Measurements from ENCODE around the gene TXLNA. TPM values are rescaled to one million over a fixed set of nuclear protein-coding genes. Genes with fewer than 3 reads are reported as not detected.

The TXLNA gene
- total RNA-seq, 4 donors from 2014 or later: 16.5 to 37.3 (median 25.7) TPM

GRCh38 chr1:32195531-32195930 lies 16.1 kb downstream of the TXLNA start:
- intact Hi-C loops (cut with DNase I; ENCODE audit: low total_unique reads): no loop called here
- in situ Hi-C loops (cut with MboI; ENCODE audit: low pct_ligation_motif_present in 1 of 4, low pct_unique_long_range_greater_than_20kb in 1 of 4, low sequenced_read_pairs in 3 of 4): no loop called here
- DNase-seq: no peak
- H3K4me3 ChIP-seq: no peak overlapping the region
- H3K36me3 ChIP-seq: peaks cover 0 to 60% (median 29%) of the 10 kb centered on the region in 4 donors
- H3K27me3 ChIP-seq: no peaks in the 10 kb centered on the region
- no peaks in the 10 kb centered on the region for H3K9me3 ChIP-seq
- TF ChIP-seq POLR2A (IDR thresholded peaks at IDR 0.05) (no peak), EP300 (IDR thresholded peaks at IDR 0.05; ENCODE audit: low read depth) (no peak), CTCF (IDR thresholded peaks at IDR 0.05) (no peak), POLR2AphosphoS5 (IDR thresholded peaks at IDR 0.05) (no peak)
- no peak overlapping the region for H3K27ac ChIP-seq
- WGBS, 2 donors (ENCODE audit: low coverage in 1 of 2): 89% methylated on average over 3 of the region's 3 CpGs; no CpG with 5 or more reads in 1 of the 2 donors
- peaks cover 0 to 12% (median 10%) of the 10 kb centered on the region in 4 donors for H3K4me1 ChIP-seq

- intact Hi-C loops (cut with DNase I; ENCODE audit: low total_unique reads) (no loop called here), in situ Hi-C loops (cut with MboI; ENCODE audit: low pct_ligation_motif_present in 1 of 4, low pct_unique_long_range_greater_than_20kb in 1 of 4, low sequenced_read_pairs in 3 of 4) (no loop called here)
- no peaks in the 10 kb centered on the region for H3K9me3 ChIP-seq
- H3K27ac ChIP-seq: no peak overlapping the region
- H3K4me3 ChIP-seq: no peak overlapping the region
- no peaks in the 10 kb centered on the region for H3K27me3 ChIP-seq
- no peak for DNase-seq
- peaks cover 0 to 58% (median 26%) of the 10 kb centered on the region in 4 donors for H3K36me3 ChIP-seq
- peaks cover under 1 to 18% (median 15%) of the 10 kb centered on the region in 4 donors for H3K4me1 ChIP-seq
- no peak for TF ChIP-seq CTCF (IDR thresholded peaks at IDR 0.05)
These were observed 16.7 kb downstream of the TXLNA start for GRCh38 chr1:32195972-32196823.

GRCh38 chr1:32197074-32197473 lies 17.6 kb downstream of the TXLNA start:
- Histone ChIP-seq H3K4me1 (peaks cover 8 to 27% (median 23%) of the 10 kb centered on the region in 4 donors), H3K27ac (no peak overlapping the region), H3K9me3 (no peaks in the 10 kb centered on the region), H3K36me3 (peaks cover 0 to 49% (median 21%) of the 10 kb centered on the region in 4 donors), H3K27me3 (no peaks in the 10 kb centered on the region), H3K4me3 (no peak overlapping the region)
- in situ Hi-C loops (cut with MboI; ENCODE audit: low pct_ligation_motif_present in 1 of 4, low pct_unique_long_range_greater_than_20kb in 1 of 4, low sequenced_read_pairs in 3 of 4) (no loop called here), intact Hi-C loops (cut with DNase I; ENCODE audit: low total_unique reads) (no loop called here)
- 92% methylated on average over 1 of the region's 1 CpG; no CpG with 5 or more reads in 1 of the 2 donors for WGBS, 2 donors (ENCODE audit: low coverage in 1 of 2)
- TF ChIP-seq POLR2A (IDR thresholded peaks at IDR 0.05) (no peak), CTCF (IDR thresholded peaks at IDR 0.05) (no peak), POLR2AphosphoS5 (IDR thresholded peaks at IDR 0.05) (no peak), EP300 (IDR thresholded peaks at IDR 0.05; ENCODE audit: low read depth) (no peak)
- DNase-seq: no peak

GRCh38 chr1:32197837-32198236 lies 18.4 kb downstream of the TXLNA start:
- WGBS, 2 donors (ENCODE audit: low coverage in 1 of 2): 14 to 76% methylated on average over 1 to 6 of the region's 6 CpGs
- no peak for DNase-seq
- Histone ChIP-seq H3K27me3 (no peaks in the 10 kb centered on the region), H3K9me3 (no peaks in the 10 kb centered on the region), H3K4me3 (no peak overlapping the region), H3K4me1 (peaks cover 8 to 27% (median 23%) of the 10 kb centered on the region in 4 donors), H3K36me3 (peaks cover 0 to 42% (median 18%) of the 10 kb centered on the region in 4 donors), H3K27ac (no peak overlapping the region)
- intact Hi-C loops (cut with DNase I; ENCODE audit: low total_unique reads) (no loop called here), in situ Hi-C loops (cut with MboI; ENCODE audit: low pct_ligation_motif_present in 1 of 4, low pct_unique_long_range_greater_than_20kb in 1 of 4, low sequenced_read_pairs in 3 of 4) (no loop called here)
- TF ChIP-seq EP300 (IDR thresholded peaks at IDR 0.05; ENCODE audit: low read depth) (no peak), POLR2A (IDR thresholded peaks at IDR 0.05) (no peak), CTCF (IDR thresholded peaks at IDR 0.05) (no peak), POLR2AphosphoS5 (IDR thresholded peaks at IDR 0.05) (no peak)
